ENCODE results near the gene ALPP. TPM values are rescaled to one million over a fixed set of nuclear protein-coding genes. Genes with fewer than 3 reads are reported as not detected.

Gene ALPP
- total RNA-seq, 1 donor from 2014 or later = not detected

GRCh38 chr2:232351686-232352510, 26.7 kb upstream of the ALPP start:
- DNase-seq (ENCODE audit: low spot score, unreplicated experiment) = no peak
- Mint-ChIP-seq H3K27ac (no peak overlapping the region), H3K4me3 (ENCODE audit: low read depth) (no peak overlapping the region), H3K9me3 (ENCODE audit: low read depth) (no peaks in the 10 kb centered on the region), H3K4me1 (ENCODE audit: low read depth) (no peaks in the 10 kb centered on the region), H3K36me3 (ENCODE audit: insufficient read depth) (no peaks in the 10 kb centered on the region), H3K27me3 (peaks cover 9% of the 10 kb centered on the region)
- no peak for TF ChIP-seq CTCF (IDR thresholded peaks at IDR 0.05; ENCODE audit: unreplicated experiment)

DNA sequence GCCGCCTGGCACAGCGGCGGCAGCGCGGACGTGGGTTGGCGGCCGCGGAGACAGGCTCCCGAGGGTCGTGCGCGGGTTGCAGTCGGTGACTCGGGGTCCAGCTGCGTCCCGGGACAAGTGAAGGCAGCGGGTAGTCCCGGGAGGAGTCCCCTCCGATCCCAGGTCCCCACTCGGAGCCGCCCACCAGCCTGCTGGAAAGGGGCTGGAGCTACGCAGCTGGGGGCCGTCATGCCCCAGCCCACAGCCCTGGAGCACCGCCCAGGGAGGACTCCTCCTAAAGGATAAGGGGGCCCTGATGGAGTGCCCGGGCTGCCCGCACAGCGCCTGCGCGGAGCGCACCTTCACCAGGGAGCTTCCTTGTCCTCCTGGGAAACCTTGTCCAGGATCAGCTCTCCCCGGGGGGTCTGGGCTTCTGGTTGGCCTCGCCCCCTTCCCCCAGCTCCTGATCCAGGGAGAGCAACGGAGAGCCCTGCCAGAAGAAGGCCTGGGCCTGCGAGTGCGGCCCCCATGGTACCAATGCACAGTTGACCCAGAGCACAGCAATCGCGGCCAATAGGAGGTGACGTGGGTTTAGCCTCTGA, 25.9 kb upstream of the ALPP start:
- TF ChIP-seq CTCF (IDR thresholded peaks at IDR 0.05; ENCODE audit: unreplicated experiment) = no peak
- H3K4me3 Mint-ChIP-seq (ENCODE audit: low read depth) = no peak overlapping the region
- H3K27ac Mint-ChIP-seq = no peak overlapping the region
- no peaks in the 10 kb centered on the region for H3K4me1 Mint-ChIP-seq (ENCODE audit: low read depth)
- no peak for DNase-seq (ENCODE audit: low spot score, unreplicated experiment)
- peaks cover 4% of the 10 kb centered on the region for H3K27me3 Mint-ChIP-seq
- H3K36me3 Mint-ChIP-seq (ENCODE audit: insufficient read depth) = no peaks in the 10 kb centered on the region
- H3K9me3 Mint-ChIP-seq (ENCODE audit: low read depth) = no peaks in the 10 kb centered on the region

DNA sequence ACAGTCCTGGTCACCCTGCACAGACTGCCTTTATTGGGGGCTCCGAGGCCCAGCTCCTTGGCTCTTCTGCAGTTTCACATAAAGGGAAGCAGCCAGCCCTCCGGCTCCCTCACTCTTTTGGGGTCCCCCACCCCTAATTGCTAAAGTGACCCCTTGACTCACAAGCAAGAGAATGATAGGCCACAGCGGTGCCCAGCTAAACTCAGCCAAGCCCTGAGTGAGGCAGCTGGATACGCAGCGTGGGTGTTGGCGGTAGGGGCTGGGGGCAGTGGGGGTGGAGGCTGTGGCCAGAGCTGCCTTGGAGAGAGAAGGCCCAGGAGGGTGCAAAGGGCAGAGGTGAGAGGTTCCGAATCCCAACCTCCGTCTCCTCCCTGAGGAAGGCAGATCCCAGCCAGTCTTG, 25.5 kb upstream of the ALPP start:
- Mint-ChIP-seq H3K4me1 (ENCODE audit: low read depth) (no peaks in the 10 kb centered on the region), H3K27me3 (peaks cover 3% of the 10 kb centered on the region), H3K27ac (no peak overlapping the region), H3K9me3 (ENCODE audit: low read depth) (no peaks in the 10 kb centered on the region), H3K36me3 (ENCODE audit: insufficient read depth) (no peaks in the 10 kb centered on the region), H3K4me3 (ENCODE audit: low read depth) (no peak overlapping the region)
- DNase-seq (ENCODE audit: low spot score, unreplicated experiment) = no peak
- TF ChIP-seq CTCF (IDR thresholded peaks at IDR 0.05; ENCODE audit: unreplicated experiment) = no peak

GRCh38 chr2:232353660-232354059, 24.9 kb upstream of the ALPP start:
- TF ChIP-seq CTCF (IDR thresholded peaks at IDR 0.05; ENCODE audit: unreplicated experiment) = no peak
- no peak overlapping the region for H3K27ac Mint-ChIP-seq

GRCh38 chr2:232354069-232354468, 24.5 kb upstream of the ALPP start:
- Mint-ChIP-seq H3K27ac (no peak overlapping the region), H3K4me3 (ENCODE audit: low read depth) (no peak overlapping the region), H3K9me3 (ENCODE audit: low read depth) (no peaks in the 10 kb centered on the region), H3K36me3 (ENCODE audit: insufficient read depth) (no peaks in the 10 kb centered on the region), H3K4me1 (ENCODE audit: low read depth) (no peaks in the 10 kb centered on the region), H3K27me3 (no peaks in the 10 kb centered on the region)
- no peak for DNase-seq (ENCODE audit: low spot score, unreplicated experiment)
- TF ChIP-seq CTCF (IDR thresholded peaks at IDR 0.05; ENCODE audit: unreplicated experiment) = no peak

More at GRCh38 chr2:232353660-232354059, 24.9 kb upstream of the ALPP start:
- Mint-ChIP-seq H3K4me3 (ENCODE audit: low read depth) (no peak overlapping the region), H3K9me3 (ENCODE audit: low read depth) (no peaks in the 10 kb centered on the region), H3K27me3 (no peaks in the 10 kb centered on the region), H3K4me1 (ENCODE audit: low read depth) (no peaks in the 10 kb centered on the region), H3K36me3 (ENCODE audit: insufficient read depth) (no peaks in the 10 kb centered on the region)
- no peak for DNase-seq (ENCODE audit: low spot score, unreplicated experiment)
